Activated T-cell treated with anti-CD3 and anti-CD28 coated beads, Interleukin-2, amount 50 U/mL, for 72 hours (primary cell): ENCODE results near the gene MPND. TPM values are rescaled to one million over a fixed set of nuclear protein-coding genes. Genes with fewer than 3 reads are reported as not detected.

Source experiments
- ATAC-seq, 2 donors: fragments of 150-1000 bp; cut with Tn5 transposase; replicated peaks in 1 of 2; 2 replicates each; pipeline ENCODE4 v1.10.0; 2021; ENCODE audit warnings: moderate library complexity in 2 of 2, mild to moderate bottlenecking in 1 of 2
- DNase-seq, 2 donors: peaks; one replicate each; pipeline ENCODE4 v3.0.0; 2021 to 2022; ENCODE audit warnings: mixed read lengths in 1 of 2
- H3K27ac Mint-ChIP-seq: one replicate; pipeline ENCODE4 v1.8.0; 2022; ENCODE audit warnings: mild to moderate bottlenecking, moderate library complexity, mixed read lengths
- H3K27me3 Mint-ChIP-seq: one replicate; pipeline ENCODE4 v1.8.0; 2022; ENCODE audit warnings: low read depth, mixed read lengths
- H3K36me3 Mint-ChIP-seq, 2 donors: one replicate each; pipeline ENCODE4 v1.8.0; 2022; ENCODE audit warnings: mixed read lengths in 2 of 2, mild to moderate bottlenecking in 1 of 2; ENCODE audit not compliant: insufficient read depth in 2 of 2
- H3K4me1 Mint-ChIP-seq: one replicate; pipeline ENCODE4 v1.8.0; 2022; ENCODE audit warnings: low read depth, mixed read lengths
- H3K4me3 Mint-ChIP-seq, 2 donors: one replicate each; pipeline ENCODE4 v1.8.0; 2022; ENCODE audit warnings: mild to moderate bottlenecking in 2 of 2, mixed read lengths in 2 of 2, moderate library complexity in 2 of 2
- H3K9me3 Mint-ChIP-seq, 2 donors: one replicate each; pipeline ENCODE4 v1.8.0; 2022; ENCODE audit warnings: mixed read lengths in 2 of 2
- total RNA-seq, 2 donors: library from RNA; stranded (reverse); gene quantifications; one replicate each; pipeline ENCODE4 v1.2.3, GENCODE V29; 2022

Gene MPND, protein sequence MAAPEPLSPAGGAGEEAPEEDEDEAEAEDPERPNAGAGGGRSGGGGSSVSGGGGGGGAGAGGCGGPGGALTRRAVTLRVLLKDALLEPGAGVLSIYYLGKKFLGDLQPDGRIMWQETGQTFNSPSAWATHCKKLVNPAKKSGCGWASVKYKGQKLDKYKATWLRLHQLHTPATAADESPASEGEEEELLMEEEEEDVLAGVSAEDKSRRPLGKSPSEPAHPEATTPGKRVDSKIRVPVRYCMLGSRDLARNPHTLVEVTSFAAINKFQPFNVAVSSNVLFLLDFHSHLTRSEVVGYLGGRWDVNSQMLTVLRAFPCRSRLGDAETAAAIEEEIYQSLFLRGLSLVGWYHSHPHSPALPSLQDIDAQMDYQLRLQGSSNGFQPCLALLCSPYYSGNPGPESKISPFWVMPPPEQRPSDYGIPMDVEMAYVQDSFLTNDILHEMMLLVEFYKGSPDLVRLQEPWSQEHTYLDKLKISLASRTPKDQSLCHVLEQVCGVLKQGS
- total RNA-seq = 10 to 100 TPM in 1 of 2 donors, 1 to 10 TPM in 1; 9.7 to 10.3 TPM

DNA sequence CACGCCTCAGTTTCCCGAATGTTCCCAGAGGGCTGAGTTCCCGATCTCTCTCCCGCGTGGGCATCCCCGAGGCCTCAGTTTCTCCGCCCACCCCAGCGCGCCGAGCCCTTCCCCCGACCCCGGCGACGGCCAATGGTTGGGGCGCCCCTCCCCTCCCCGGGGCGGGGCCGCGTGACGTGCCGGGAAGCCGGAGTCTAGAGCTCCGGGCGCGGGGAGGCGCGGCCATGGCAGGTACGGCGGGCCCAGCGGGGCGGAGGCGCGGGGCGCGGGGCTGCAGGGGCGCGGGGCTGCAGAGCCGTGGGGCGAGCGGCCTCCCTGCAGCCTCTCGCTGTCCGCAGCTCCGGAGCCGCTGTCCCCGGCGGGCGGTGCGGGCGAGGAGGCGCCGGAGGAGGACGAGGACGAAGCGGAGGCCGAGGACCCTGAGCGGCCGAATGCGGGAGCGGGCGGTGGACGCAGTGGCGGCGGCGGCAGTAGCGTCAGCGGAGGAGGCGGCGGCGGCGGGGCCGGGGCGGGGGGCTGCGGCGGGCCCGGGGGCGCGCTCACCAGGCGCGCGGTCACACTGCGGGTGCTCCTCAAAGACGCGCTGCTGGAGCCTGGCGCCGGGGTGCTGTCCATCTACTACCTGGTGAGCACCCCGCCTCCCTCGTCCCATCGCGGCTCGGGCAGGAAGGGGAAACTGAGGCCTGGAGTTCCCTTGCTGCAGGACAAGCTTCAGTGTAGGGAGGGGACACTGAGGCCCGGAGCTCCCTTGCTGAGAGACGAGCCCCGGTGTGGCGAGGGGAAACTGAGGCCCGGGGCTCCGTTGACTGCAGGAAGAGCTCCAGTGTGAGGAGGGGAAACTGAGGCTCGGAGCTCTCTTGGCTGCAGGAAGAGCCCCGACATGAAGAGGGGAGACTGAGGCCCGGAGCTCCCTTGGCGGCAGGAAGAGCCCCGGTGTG, at the start of gene MPND:
Gene MPND (plus strand): TSS at position 193 of the 938 bp plus-strand sequence. CDS start 32 bp downstream, at position 225.
- no peaks in the 10 kb centered on the region for H3K9me3 Mint-ChIP-seq
- peak; percentile 97 to 99 for DNase-seq
- H3K27ac Mint-ChIP-seq = peak within 1 kb of the TSS; percentile 75
- H3K4me3 Mint-ChIP-seq = peak within 1 kb of the TSS; percentile 92 to 95
- peaks cover 21% of the 10 kb centered on the region for H3K4me1 Mint-ChIP-seq
- H3K27me3 Mint-ChIP-seq = no peaks in the 10 kb centered on the region
- peaks cover 0 to 2% of the 10 kb centered on the region in 2 donors for H3K36me3 Mint-ChIP-seq
- peak; percentile 79 for ATAC-seq

DNA sequence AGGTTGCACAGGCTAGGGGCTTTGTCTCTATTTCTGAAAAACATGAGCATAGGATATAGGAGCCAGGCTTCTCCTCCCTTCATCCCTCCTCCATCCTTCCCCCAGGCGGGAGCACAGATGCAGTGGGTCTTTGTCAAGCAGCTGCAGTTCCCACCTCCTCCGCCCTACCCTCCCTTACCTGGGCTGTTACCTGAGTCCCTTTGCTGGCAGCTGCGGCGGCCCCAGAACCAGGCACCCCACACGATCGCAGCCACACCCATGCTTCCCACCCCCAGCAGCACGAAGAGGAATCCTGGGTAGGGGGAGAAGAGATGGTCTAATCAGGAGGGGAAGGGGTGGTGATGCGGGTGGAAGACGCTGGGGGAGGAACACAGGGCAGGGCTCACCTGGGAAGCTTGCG, 49.0 kb upstream of the MPND start:
- no peak for ATAC-seq
- no peak overlapping the region for H3K27ac Mint-ChIP-seq

DNA sequence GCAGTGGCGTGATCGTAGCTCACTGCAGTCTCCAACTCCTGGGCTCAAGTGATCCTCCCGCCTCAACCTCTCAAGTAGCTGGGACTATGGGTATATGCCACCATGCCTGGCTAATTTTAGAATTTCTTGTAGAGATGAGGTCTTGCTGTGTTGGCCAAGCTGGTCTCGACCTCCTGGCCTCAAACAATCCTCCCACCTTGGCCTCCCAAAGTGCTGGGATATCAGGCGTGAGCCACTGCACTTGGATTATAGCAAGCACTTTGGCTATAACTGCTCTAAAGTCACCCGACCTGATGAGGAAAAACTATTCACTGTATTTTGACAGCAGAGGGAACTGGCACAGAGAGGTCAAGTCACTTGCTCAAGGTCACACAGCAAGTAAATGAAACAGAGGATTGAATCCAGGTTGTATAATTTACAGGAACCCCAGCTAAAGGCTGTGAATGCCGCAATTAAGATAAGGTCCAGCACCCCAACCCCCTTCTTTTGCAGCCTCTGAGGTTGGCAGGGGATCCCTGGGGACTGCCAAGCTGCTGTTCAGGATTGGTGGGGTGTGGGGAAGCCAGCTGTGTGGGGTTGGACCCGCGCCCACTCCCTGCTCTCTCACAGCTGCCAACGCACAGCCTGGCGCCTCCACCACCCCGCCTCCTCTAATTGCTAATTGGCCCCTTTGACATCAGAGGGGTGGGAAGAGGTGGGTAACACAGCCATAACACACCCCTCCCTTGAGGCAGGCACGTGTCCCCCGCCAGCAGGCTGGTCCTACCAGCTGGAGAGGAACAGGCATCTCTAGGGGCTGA, 47.2 kb upstream of the MPND start:
- no peak overlapping the region for H3K27ac Mint-ChIP-seq
- no peak overlapping the region for H3K4me3 Mint-ChIP-seq
- DNase-seq (no peak), ATAC-seq (no peak)
- peaks cover 26% of the 10 kb centered on the region for H3K4me1 Mint-ChIP-seq
- H3K9me3 Mint-ChIP-seq = no peaks in the 10 kb centered on the region
- no peaks in the 10 kb centered on the region for H3K36me3 Mint-ChIP-seq
- no peaks in the 10 kb centered on the region for H3K27me3 Mint-ChIP-seq

More for the DNA sequence above, 49.0 kb upstream of the MPND start:
- peaks cover 15% of the 10 kb centered on the region for H3K4me1 Mint-ChIP-seq
- no peak for DNase-seq
- H3K36me3 Mint-ChIP-seq = no peaks in the 10 kb centered on the region
- no peak overlapping the region for H3K4me3 Mint-ChIP-seq
- H3K9me3 Mint-ChIP-seq = no peaks in the 10 kb centered on the region
- H3K27me3 Mint-ChIP-seq = no peaks in the 10 kb centered on the region

DNA sequence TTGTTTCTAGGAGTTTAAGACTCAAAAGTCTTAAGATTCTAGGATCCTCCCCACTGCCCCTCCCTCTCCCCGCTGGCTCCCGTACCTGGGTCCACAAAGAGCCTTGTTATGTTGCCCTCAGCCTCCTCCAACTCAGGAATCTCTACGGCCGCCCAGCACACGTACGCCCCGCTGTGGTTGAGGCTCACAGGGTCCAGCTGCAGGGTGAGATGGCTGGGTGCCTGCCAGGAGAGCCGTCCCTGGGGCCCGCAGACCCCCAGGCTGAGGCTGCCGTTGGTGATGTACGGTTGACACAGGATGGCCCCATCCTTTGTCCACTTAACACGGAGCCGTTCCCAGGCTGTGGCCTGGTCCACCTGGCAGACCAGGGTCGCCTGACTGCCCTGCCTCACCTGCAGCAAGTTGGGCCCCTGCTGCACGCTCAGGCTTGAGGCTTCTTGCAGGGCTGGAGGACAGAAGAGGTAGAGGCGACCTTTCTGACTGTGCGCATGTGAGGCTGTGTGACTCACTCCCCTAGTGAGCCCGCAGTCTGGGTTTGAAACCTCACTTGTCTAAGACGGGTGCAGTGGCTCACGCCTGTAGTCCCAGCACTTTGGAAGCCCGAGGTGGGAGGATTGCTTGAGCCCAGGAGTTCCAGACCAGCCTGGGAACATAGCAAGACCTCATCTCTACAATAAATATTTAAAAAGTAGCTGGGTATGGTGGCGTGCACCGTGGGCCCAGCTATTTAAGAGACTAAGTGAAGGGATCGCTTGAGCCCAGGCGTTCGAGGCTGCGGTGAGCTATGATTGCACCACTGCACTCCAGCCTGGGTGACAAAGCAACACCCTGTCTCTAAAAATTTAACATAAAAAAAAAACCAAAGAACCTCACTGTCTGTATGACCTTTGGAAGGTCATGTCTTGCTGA, 45.2 kb upstream of the MPND start:
- peak; percentile 53 to 66 for DNase-seq
- peak; percentile 86 to 88 for ATAC-seq
- Mint-ChIP-seq H3K4me1 (peaks cover 42% of the 10 kb centered on the region), H3K27me3 (no peaks in the 10 kb centered on the region), H3K4me3 (peak overlapping the region in 1 of 2 donors; percentile 21), H3K36me3 (no peaks in the 10 kb centered on the region), H3K27ac (no peak overlapping the region), H3K9me3 (no peaks in the 10 kb centered on the region)

DNA sequence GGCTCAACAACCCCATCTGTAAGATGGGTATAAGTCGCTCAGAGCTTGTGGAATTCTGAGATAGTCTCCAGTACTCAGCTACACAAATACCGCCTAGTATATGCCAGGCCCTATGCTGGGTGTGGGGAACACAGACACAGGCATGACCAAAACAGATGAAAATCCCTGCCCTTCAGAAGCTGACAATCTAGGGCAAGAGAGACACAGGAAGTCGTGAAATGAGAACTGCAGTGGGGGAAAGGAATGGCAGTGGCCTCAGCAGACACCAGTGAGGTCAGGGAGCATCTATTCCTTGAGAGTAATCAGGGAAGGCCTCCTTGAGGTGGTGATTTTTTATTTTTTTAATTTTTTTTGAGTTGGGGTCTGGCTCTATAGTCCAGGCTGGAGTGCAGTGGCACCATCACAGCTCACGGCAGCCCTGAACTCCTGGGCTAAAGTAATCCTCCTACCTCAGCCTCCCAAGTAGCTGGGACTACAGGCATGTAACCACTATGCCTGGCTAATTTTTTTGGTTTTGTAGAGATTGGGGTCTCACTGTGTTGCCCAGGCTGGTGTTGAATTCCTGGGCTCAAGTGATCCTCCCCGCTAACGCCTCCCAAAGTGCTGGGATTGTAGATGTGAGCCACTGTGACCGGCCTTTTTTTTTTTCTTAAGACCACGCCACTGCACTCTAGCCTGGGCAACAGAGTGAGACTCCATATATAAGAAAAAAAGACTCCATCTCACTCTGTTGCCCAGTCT, 44.4 kb upstream of the MPND start:
- no peaks in the 10 kb centered on the region for H3K36me3 Mint-ChIP-seq
- H3K27me3 Mint-ChIP-seq = no peaks in the 10 kb centered on the region
- no peaks in the 10 kb centered on the region for H3K9me3 Mint-ChIP-seq
- peaks cover 51% of the 10 kb centered on the region for H3K4me1 Mint-ChIP-seq
- DNase-seq (no peak), ATAC-seq (peak; percentile 3 to 4)
- H3K4me3 Mint-ChIP-seq = peak overlapping the region in 1 of 2 donors; percentile 21
- H3K27ac Mint-ChIP-seq = no peak overlapping the region

DNA sequence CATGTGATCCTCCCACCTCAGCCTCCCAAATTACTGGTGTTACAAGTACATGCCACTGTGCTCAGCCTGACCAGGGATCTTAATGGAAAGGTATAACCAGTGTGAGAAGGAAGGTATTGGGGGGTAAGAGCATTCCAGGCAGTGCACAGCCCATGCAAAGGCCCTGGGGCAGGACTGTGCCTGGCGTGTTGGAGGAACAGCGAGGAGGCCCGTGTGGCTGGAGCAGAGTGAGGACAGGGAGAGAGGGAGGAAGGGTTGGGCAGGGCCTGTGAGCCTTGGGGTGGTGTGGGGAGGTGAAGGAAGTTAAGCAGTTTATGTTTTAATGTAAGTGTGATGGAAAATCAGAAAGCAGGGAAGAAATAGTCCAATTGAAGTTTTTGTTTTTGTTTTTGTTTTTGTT, 42.8 kb upstream of the MPND start:
- H3K27ac Mint-ChIP-seq = no peak overlapping the region

DNA sequence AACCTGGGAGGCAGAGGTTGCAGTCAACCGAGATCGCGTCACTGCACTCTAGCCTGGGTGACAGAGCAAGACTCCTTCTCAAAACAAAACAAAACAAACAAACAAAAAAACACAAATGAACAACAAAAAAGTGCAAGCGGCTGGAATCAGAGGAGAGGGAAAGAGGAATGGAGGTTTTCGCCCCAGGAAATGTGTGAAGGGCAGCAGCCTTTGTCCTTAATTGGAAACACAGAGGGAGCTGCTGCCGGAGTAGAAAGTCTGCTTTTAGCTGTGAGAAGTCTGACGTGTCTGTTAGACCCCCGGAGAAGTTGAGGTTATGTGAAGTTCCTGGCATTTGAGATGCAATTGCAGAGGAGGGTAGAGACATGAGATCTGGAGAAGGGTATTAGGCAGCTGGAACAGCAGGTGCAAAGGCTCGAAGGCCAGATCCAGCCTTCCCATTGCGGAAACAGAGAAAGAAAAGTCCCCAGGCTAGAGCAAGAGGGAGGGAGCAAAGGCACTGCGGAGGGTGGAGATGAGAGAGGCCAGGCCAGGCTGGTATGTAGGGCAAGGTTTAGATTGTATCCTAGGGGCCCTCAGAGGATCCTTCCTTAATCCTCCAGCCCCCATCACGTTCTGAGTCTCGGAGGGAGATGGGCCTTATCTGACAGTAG, 41.6 kb upstream of the MPND start:
- no peak for DNase-seq
- H3K4me1 Mint-ChIP-seq = peaks cover 61% of the 10 kb centered on the region
- no peaks in the 10 kb centered on the region for H3K36me3 Mint-ChIP-seq
- peak overlapping the region; percentile 31 for H3K27ac Mint-ChIP-seq
- peak in 1 of 2 donors; percentile 23 for ATAC-seq
- H3K27me3 Mint-ChIP-seq = no peaks in the 10 kb centered on the region
- H3K9me3 Mint-ChIP-seq = no peaks in the 10 kb centered on the region
- peak overlapping the region; percentile 78 to 82 for H3K4me3 Mint-ChIP-seq

More for the DNA sequence above, 42.8 kb upstream of the MPND start:
- H3K9me3 Mint-ChIP-seq = no peaks in the 10 kb centered on the region
- ATAC-seq = no peak
- no peaks in the 10 kb centered on the region for H3K36me3 Mint-ChIP-seq
- H3K27me3 Mint-ChIP-seq = no peaks in the 10 kb centered on the region
- H3K4me3 Mint-ChIP-seq = peak overlapping the region; percentile 49 to 82
- no peak for DNase-seq
- peaks cover 61% of the 10 kb centered on the region for H3K4me1 Mint-ChIP-seq

DNA sequence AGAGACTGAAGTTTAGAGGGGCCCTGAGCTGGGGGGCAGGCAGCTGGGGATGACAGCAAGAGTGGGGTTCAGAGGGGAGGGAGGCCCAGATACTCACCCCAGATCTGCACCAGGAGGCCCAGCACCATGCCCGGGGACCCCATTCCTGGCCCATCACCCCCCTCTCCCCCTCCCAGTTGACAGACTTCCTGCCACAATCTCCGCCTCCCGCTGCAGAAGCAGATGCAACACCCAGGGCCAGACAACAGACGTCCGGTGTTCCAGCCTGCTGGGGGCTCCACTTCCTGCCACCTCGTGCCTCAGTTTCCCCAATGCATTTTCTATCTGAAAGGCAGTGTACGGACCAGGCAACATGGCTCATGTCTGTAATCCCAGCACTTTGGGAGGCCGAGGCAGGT, 41.1 kb upstream of the MPND start, which contains the start of gene TMIGD2:
Gene TMIGD2 (minus strand): TSS at position 147 of the 398 bp plus-strand sequence. CDS start 4 bp downstream, at position 143.
- Mint-ChIP-seq H3K4me1 (peaks cover 61% of the 10 kb centered on the region), H3K36me3 (no peaks in the 10 kb centered on the region), H3K4me3 (peak within 1 kb of the TSS; percentile 78 to 82), H3K27me3 (no peaks in the 10 kb centered on the region), H3K27ac (peak within 1 kb of the TSS; percentile 44), H3K9me3 (no peaks in the 10 kb centered on the region)
- DNase-seq (peak in 1 of 2 donors; percentile 20), ATAC-seq (peak in 1 of 2 donors; percentile 3)

DNA sequence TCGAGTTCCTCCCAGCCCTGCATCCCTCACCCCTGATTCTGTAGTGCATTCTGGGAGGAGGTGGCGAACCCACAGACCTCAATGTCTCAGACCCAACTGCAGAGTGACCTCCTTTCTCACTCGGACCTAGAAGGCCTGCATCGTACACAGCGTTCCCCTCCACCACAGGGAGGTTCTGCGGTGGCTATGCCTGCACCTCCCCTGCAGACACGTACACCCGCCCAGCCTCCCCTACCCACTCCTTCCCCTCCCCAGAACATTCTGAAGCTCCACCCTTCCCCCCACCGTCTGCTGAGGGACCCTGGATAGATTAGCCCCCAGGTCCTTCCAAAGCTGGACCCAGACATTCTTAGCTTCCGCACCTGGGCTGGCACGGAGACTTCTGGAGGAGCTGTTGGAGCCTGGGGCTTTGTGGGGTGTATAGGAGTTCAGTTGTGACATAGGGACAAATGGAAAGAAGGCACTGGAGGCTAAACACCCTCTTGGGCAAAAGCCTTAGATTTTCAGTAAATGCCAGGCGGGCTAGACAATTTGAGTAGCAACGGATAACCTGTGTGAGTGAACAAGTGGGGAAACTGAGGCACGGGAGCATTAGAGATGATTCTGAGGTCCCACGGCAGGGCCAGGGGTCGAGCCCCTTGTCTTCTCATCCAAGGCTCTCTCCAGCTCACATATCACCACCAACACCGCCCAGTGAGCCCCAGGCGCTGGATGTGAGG, 39.4 kb upstream of the MPND start:
- DNase-seq = peak in 1 of 2 donors; percentile 21
- Mint-ChIP-seq H3K4me1 (peaks cover 50% of the 10 kb centered on the region), H3K4me3 (peak overlapping the region; percentile 73 to 79), H3K9me3 (no peaks in the 10 kb centered on the region), H3K27ac (peak overlapping the region; percentile 55), H3K27me3 (no peaks in the 10 kb centered on the region), H3K36me3 (peaks cover 0 to 2% of the 10 kb centered on the region in 2 donors)
- peak in 1 of 2 donors; percentile 18 for ATAC-seq

DNA sequence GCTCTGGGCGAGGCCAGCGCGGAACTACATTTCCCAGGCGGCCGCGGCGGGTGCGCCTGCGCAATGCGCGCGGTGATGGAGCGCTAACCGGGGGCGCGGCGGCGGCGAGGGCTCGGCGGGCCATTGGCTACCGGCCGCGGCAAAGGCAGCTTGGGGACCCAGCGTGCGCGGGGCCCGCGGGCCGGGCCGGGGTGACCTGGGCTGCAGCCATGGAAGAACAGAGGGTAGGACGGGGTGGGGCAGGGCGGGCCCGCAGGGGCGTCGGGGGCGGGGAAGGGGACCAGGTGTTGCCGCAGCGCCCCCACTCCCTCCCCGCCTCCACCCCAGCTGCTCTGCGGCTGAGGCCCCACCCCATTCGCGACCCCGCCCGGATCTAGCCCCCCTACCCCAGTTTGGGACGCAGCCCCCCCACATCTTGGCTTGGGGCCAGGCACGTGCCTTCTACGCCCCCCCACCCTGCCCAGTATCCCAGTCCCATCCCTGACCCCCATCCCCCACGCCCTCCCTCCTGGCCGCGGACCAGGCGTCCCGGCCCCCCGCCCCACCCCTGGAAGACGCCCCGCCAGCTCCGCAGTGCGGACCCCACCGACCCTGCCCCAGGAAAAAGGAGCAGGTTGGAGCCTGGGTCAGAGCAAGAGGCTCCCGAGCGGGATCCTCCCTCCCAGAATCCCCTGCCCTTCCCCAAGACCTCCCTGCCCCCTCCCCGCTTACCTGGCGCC, 38.7 kb upstream of the MPND start, which contains the start of gene FSD1:
Gene FSD1 (plus strand): TSS at position 61 of the 719 bp plus-strand sequence. CDS start 149 bp downstream, at position 210.
- Mint-ChIP-seq H3K4me1 (peaks cover 43% of the 10 kb centered on the region), H3K4me3 (peak within 1 kb of the TSS; percentile 79 to 86), H3K36me3 (peaks cover 0 to 2% of the 10 kb centered on the region in 2 donors), H3K27ac (peak within 1 kb of the TSS; percentile 55), H3K9me3 (no peaks in the 10 kb centered on the region), H3K27me3 (no peaks in the 10 kb centered on the region)
- DNase-seq (peak; percentile 83 to 87), ATAC-seq (peak; percentile 87)
